ENCODE data around the gene ROR1.

GRCh38 chr1:63829349-63830327 is 55.8 kb downstream of the ROR1 start:
- TF ChIP-seq CTCF (conservative IDR thresholded peaks at IDR 0.05 in 1 of 2, IDR thresholded peaks at IDR 0.05 in 1 of 2; ENCODE audit: low read depth in 1 of 2, low read length in 2 of 2): no peak
- no peak for TF ChIP-seq EZH2 (IDR thresholded peaks at IDR 0.05; ENCODE audit: low read length, missing control alignments)
